ENCODE data around the gene AFM. TPM values are rescaled to one million over a fixed set of nuclear protein-coding genes. Genes with fewer than 3 reads are reported as not detected.

Gene AFM
- total and polyA plus RNA-seq, 10 of the 15 experiments (the other 5 are each of a cell fraction or from before 2014, with no cell fraction given): not detected

- peaks cover 5% of the 10 kb centered on the region; the same call in 1 of the 2 replicates for H3K4me1 ChIP-seq (ENCODE audit: control insufficient read depth, insufficient read depth, low read length)
- H3K27ac ChIP-seq (ENCODE audit: control insufficient read depth, insufficient read depth): no peak overlapping the region
- no peaks in the 10 kb centered on the region for H3K79me2 ChIP-seq (ENCODE audit: control insufficient read depth, insufficient read depth, low read length)
- RAD21 ChIA-PET (ENCODE audit: unreplicated experiment): interaction anchor here (0.8 to 1.2 kb wide), 2 partner anchors 42 to 385 kb away, joined by 3 read pairs; no protein-coding TSS in a partner anchor
- H3K4me2 ChIP-seq (ENCODE audit: control insufficient read depth, insufficient read depth): no peak overlapping the region
- H3K27me3 ChIP-seq (replicated peaks in 1 of 2; ENCODE audit: control insufficient read depth in 2 of 2, insufficient read depth in 2 of 2, low read length in 1 of 2): no peaks in the 10 kb centered on the region
- no peak for DNase-seq (ENCODE audit: low read depth, low spot score)
- H4K20me1 ChIP-seq (ENCODE audit: control insufficient read depth, insufficient read depth): no peaks in the 10 kb centered on the region
- POLR2A ChIA-PET: no interaction called here
- no peak for ATAC-seq
- SMC1A ChIA-PET (ENCODE audit: uncharacterized antibody, unreplicated experiment): interaction anchor here (0.6 to 2.8 kb wide), 6 partner anchors 10 to 128 kb away, joined by 3 to 10 read pairs (median 3); no protein-coding TSS in a partner anchor
- WGBS (ENCODE audit: insufficient coverage, insufficient replicate concordance, low lambda C conversion rate, missing lambda C conversion rate): 47% methylated on average over 2 of the region's 2 CpGs
- H3K9ac ChIP-seq (ENCODE audit: control insufficient read depth, insufficient read depth, low read length): no peak overlapping the region
- FAIRE-seq: peak; percentile 13
- H3K4me3 ChIP-seq: no peak overlapping the region
- CTCF ChIA-PET: interaction anchor here (0.7 to 1.6 kb wide), 5 partner anchors 8 to 120 kb away, joined by 3 to 4 read pairs (median 4); no protein-coding TSS in a partner anchor
- no TSS peak for BruUV-seq (replicated peaks)
- H3K9me3 ChIP-seq (replicated peaks; ENCODE audit: control insufficient read depth, insufficient read depth, low read length): no peaks in the 10 kb centered on the region
- intact Hi-C loops (cut with micrococcal nuclease; ENCODE audit: unreplicated experiment) (no loop called here), in situ Hi-C loops (cut with MboI) (no loop called here)
- no peak for TF ChIP-seq EED (IDR thresholded peaks at IDR 0.05; ENCODE audit: low read depth)
- TF ChIP-seq, protein P1, sequence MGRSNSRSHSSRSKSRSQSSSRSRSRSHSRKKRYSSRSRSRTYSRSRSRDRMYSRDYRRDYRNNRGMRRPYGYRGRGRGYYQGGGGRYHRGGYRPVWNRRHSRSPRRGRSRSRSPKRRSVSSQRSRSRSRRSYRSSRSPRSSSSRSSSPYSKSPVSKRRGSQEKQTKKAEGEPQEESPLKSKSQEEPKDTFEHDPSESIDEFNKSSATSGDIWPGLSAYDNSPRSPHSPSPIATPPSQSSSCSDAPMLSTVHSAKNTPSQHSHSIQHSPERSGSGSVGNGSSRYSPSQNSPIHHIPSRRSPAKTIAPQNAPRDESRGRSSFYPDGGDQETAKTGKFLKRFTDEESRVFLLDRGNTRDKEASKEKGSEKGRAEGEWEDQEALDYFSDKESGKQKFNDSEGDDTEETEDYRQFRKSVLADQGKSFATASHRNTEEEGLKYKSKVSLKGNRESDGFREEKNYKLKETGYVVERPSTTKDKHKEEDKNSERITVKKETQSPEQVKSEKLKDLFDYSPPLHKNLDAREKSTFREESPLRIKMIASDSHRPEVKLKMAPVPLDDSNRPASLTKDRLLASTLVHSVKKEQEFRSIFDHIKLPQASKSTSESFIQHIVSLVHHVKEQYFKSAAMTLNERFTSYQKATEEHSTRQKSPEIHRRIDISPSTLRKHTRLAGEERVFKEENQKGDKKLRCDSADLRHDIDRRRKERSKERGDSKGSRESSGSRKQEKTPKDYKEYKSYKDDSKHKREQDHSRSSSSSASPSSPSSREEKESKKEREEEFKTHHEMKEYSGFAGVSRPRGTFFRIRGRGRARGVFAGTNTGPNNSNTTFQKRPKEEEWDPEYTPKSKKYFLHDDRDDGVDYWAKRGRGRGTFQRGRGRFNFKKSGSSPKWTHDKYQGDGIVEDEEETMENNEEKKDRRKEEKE (IDR thresholded peaks at IDR 0.05): no peak
- no peak for TF ChIP-seq BCL11A (IDR thresholded peaks at IDR 0.05; ENCODE audit: low read depth, low read length)
- no peak for TF ChIP-seq CEBPB (IDR thresholded peaks at IDR 0.05; ENCODE audit: borderline replicate concordance in 1 of 2, low read depth in 2 of 2, low read length in 2 of 2)
- TF ChIP-seq ZNF592 (IDR thresholded peaks at IDR 0.05): no peak
- TF ChIP-seq YBX1 (IDR thresholded peaks at IDR 0.05): no peak
- TF ChIP-seq NFYA (IDR thresholded peaks at IDR 0.05; ENCODE audit: borderline replicate concordance, low read depth, low read length): no peak
- no peak for TF ChIP-seq NR2C2 (IDR thresholded peaks at IDR 0.05; ENCODE audit: borderline replicate concordance, control insufficient read depth, insufficient read length, low read depth)
- no peak overlapping the region for H2AFZ ChIP-seq (ENCODE audit: control insufficient read depth, low read depth, low read length)
- H3K36me3 ChIP-seq (ENCODE audit: control insufficient read depth in 2 of 2, insufficient read depth in 2 of 2, low read length in 1 of 2): no peaks in the 10 kb centered on the region
Observed at GRCh38 chr4:73533515-73534422, 52.2 kb downstream of the AFM start.
